A673 (cell line): Measurements from ENCODE around the gene TBX18. TPM values are rescaled to one million over a fixed set of nuclear protein-coding genes. Genes with fewer than 3 reads are reported as not detected.

ENCODE experiments used
- BruUV-seq: library from RNA; stranded (reverse); fragments of 400-500 nt; replicated peaks from 2 replicates; lab custom pipeline; 2021; lab: Mats Ljungman, UMichigan
- CTCF ChIA-PET: fragments of 300-600 bp; sonication (Branson Sonifier 250); formaldehyde crosslinking; loops from one replicate; lab custom pipeline; 2022; ENCODE audit warnings: antibody characterized with exemption; lab: Charles Lee
- POLR2A ChIA-PET: fragments of 300-600 bp; sonication (Branson Sonifier 250); formaldehyde crosslinking; loops from one replicate; lab custom pipeline; 2022; ENCODE audit warnings: antibody characterized with exemption; ENCODE audit not compliant: low non-redundant PET; lab: Charles Lee
- DNase-seq: peaks from one replicate; pipeline ENCODE4 v3.0.0-alpha.2; 2015; ENCODE audit warnings: low spot score
- H3K27ac ChIP-seq: fragments of 200-600 bp; sonication (generic); 2 replicates; pipeline ENCODE4 v1.5.1; 2016; ENCODE audit warnings: mixed run types, low read depth, mild to moderate bottlenecking, mixed read lengths, antibody characterized with exemption, low read length; ENCODE audit not compliant: poor library complexity, severe bottlenecking
- H3K27me3 ChIP-seq: fragments of 200-600 bp; sonication (generic); replicated peaks from 2 replicates; pipeline ENCODE4 v1.6.1; 2017; ENCODE audit warnings: mixed run types, low read depth, mild to moderate bottlenecking, mixed read lengths, antibody characterized with exemption, low read length; ENCODE audit not compliant: insufficient read depth, poor library complexity
- H3K36me3 ChIP-seq: fragments of 200-600 bp; sonication (generic); 2 replicates; pipeline ENCODE4 v1.6.1; 2016; ENCODE audit warnings: mixed run types, mild to moderate bottlenecking, mixed read lengths, antibody characterized with exemption, low read length; ENCODE audit not compliant: insufficient read depth, poor library complexity, severe bottlenecking
- H3K4me1 ChIP-seq: fragments of 200-600 bp; sonication (generic); 2 replicates; pipeline ENCODE4 v1.6.1; 2017; ENCODE audit warnings: mixed run types, mild to moderate bottlenecking, mixed read lengths, antibody characterized with exemption, low read length; ENCODE audit not compliant: insufficient read depth, poor library complexity, severe bottlenecking
- H3K4me3 ChIP-seq: fragments of 200-600 bp; sonication (generic); 2 replicates; pipeline ENCODE4 v1.5.1; 2016; ENCODE audit warnings: low read depth, mixed run types, mild to moderate bottlenecking, mixed read lengths, low read length; ENCODE audit not compliant: poor library complexity, severe bottlenecking
- H3K9me3 ChIP-seq: fragments of 200-600 bp; sonication (generic); 2 replicates; pipeline ENCODE4 v1.6.1; 2016; ENCODE audit warnings: mixed run types, low read depth, mild to moderate bottlenecking, mixed read lengths, antibody characterized with exemption, low read length; ENCODE audit not compliant: poor library complexity, severe bottlenecking
- CTCF ChIP-seq: fragments of 300-800, 200-600 bp; sonication (generic); conservative IDR thresholded peaks from 2 replicates; pipeline ENCODE4 v1.5.1; 2017; ENCODE audit warnings: low read depth, mild to moderate bottlenecking, antibody characterized with exemption, low read length, moderate library complexity, mixed read lengths
- EZH2 ChIP-seq: fragments of 200-600 bp; sonication (generic); IDR thresholded peaks from 2 replicates; pipeline ENCODE4 v1.6.1; 2017; ENCODE audit warnings: borderline replicate concordance, low read depth, mild to moderate bottlenecking, mixed read lengths, antibody characterized with exemption, low read length; ENCODE audit not compliant: poor library complexity, severe bottlenecking
- intact Hi-C: fragments of 100-400 bp; cut with micrococcal nuclease; formaldehyde crosslinking; loops from one replicate; pipeline ENCODE4 v1.10.0; 2022; ENCODE audit not compliant: unreplicated experiment
- total RNA-seq: library from RNA; stranded (reverse); gene quantifications from 2 replicates; pipeline ENCODE4 v1.2.3, GENCODE V29; 2021

Gene TBX18
- total RNA-seq, 1 experiment from 2014 or later, result 16.0 TPM

- Histone ChIP-seq H3K4me3 (no peak overlapping the region), H3K27me3 (no peaks in the 10 kb centered on the region), H3K9me3 (no peaks in the 10 kb centered on the region), H3K27ac (no peak overlapping the region), H3K4me1 (peaks cover 7% of the 10 kb centered on the region), H3K36me3 (no peaks in the 10 kb centered on the region)
- intact Hi-C loops, result no loop called here
- no peak for TF ChIP-seq CTCF
- no peak for TF ChIP-seq EZH2
- ChIA-PET CTCF (no interaction called here), POLR2A (no interaction called here)
- no TSS peak for BruUV-seq
- DNase-seq, result no peak
These were observed 12.1 kb downstream of the TBX18 start for GRCh38 chr6:84752118-84752850.

- Histone ChIP-seq H3K27ac (no peak overlapping the region), H3K4me1 (no peaks in the 10 kb centered on the region), H3K27me3 (no peaks in the 10 kb centered on the region), H3K9me3 (no peaks in the 10 kb centered on the region), H3K4me3 (no peak overlapping the region), H3K36me3 (no peaks in the 10 kb centered on the region)
- DNase-seq, result no peak
- no TSS peak for BruUV-seq
- intact Hi-C loops, result no loop called here
- TF ChIP-seq EZH2 (no peak), CTCF (no peak)
- CTCF ChIA-PET, result no interaction called here
- POLR2A ChIA-PET, result no interaction called here
These were observed 15.2 kb downstream of the TBX18 start for GRCh38 chr6:84749181-84749580.

- POLR2A ChIA-PET, result interaction anchor here (0.5 kb wide), 1 partner anchor 11 kb away, joined by 3 read pairs; no protein-coding TSS in a partner anchor
- intact Hi-C loops, result no loop called here
- H3K36me3 ChIP-seq, result no peaks in the 10 kb centered on the region
These were observed 16.0 kb downstream of the TBX18 start for GRCh38 chr6:84748376-84748775.

More at GRCh38 chr6:84748376-84748775, 16.0 kb downstream of the TBX18 start:
- Histone ChIP-seq H3K9me3 (no peaks in the 10 kb centered on the region), H3K27ac (no peak overlapping the region), H3K4me1 (no peaks in the 10 kb centered on the region), H3K4me3 (no peak overlapping the region), H3K27me3 (no peaks in the 10 kb centered on the region)
- no peak for TF ChIP-seq EZH2
- TF ChIP-seq CTCF, result no peak
- BruUV-seq, result no TSS peak
- CTCF ChIA-PET, result interaction anchor here (1.0 kb wide), 1 partner anchor 26 kb away, joined by 3 read pairs; no protein-coding TSS in a partner anchor
- DNase-seq, result no peak
